Esophagus squamous epithelium (tissue), 4 donors: ENCODE results near the gene MPI.

Experiments used
- CTCF ChIP-seq, 6 experiments: fragments of 450-650 bp in 4 of 6; fragments of 200-600 bp in 2 of 6; sonication (generic) in 2 of 6; IDR thresholded peaks; one replicate each; pipeline ENCODE4 v1.5.1; 2016 to 2019; ENCODE audit warnings: antibody characterized with exemption in 6 of 6, mild to moderate bottlenecking in 4 of 6, moderate library complexity in 4 of 6
- POLR2A ChIP-seq, 4 donors: fragments of 450-650 bp; IDR thresholded peaks; one replicate each; pipeline ENCODE4 v1.6.1; 2017; ENCODE audit warnings: antibody characterized with exemption in 4 of 4, mild to moderate bottlenecking in 4 of 4, moderate library complexity in 3 of 4

- TF ChIP-seq POLR2A (IDR thresholded peaks at IDR 0.05) (no peak), CTCF (IDR thresholded peaks at IDR 0.05) (no peak)
These were observed 12.6 kb downstream of the MPI start for GRCh38 chr15:74902295-74903075.
